ENCODE data around the gene NUPR1. TPM values are rescaled to one million over a fixed set of nuclear protein-coding genes. Genes with fewer than 3 reads are reported as not detected.

The NUPR1 gene
- total RNA-seq, 6 experiments from 2014 or later, result 31.9 to 60.3 (median 43.7) TPM

- H3K4me3 Mint-ChIP-seq, result no peak overlapping the region
- peaks cover 15% of the 10 kb centered on the region for H3K27me3 Mint-ChIP-seq (ENCODE audit: insufficient read depth)
- H3K27ac Mint-ChIP-seq, result no peak overlapping the region
- no peaks in the 10 kb centered on the region for H3K9me3 Mint-ChIP-seq
- no peak for DNase-seq
- no peaks in the 10 kb centered on the region for H3K36me3 Mint-ChIP-seq (ENCODE audit: low read depth)
- H3K4me1 Mint-ChIP-seq (ENCODE audit: low read depth), result peaks cover 3% of the 10 kb centered on the region
- no peak for TF ChIP-seq CTCF (IDR thresholded peaks at IDR 0.05)
Observed at GRCh38 chr16:28495795-28496749, 42.7 kb downstream of the NUPR1 start.

- H3K27me3 Mint-ChIP-seq (ENCODE audit: insufficient read depth), result peaks cover 15% of the 10 kb centered on the region
- H3K4me3 Mint-ChIP-seq, result no peak overlapping the region
- DNase-seq, result no peak
Observed at GRCh38 chr16:28495098-28495793, 43.5 kb downstream of the NUPR1 start.

GRCh38 chr16:28494121-28494851 is 44.5 kb downstream of the NUPR1 start, which contains the start of gene APOBR:
TSS of gene APOBR (plus strand) at chr16:28494643. CDS start at chr16:28494682, 39 bp downstream.
- peaks cover 4% of the 10 kb centered on the region for H3K4me1 Mint-ChIP-seq (ENCODE audit: low read depth)
- H3K9me3 Mint-ChIP-seq, result no peaks in the 10 kb centered on the region
- no peak for TF ChIP-seq CTCF (IDR thresholded peaks at IDR 0.05)
- no peak within 1 kb of the TSS for H3K4me3 Mint-ChIP-seq
- H3K27ac Mint-ChIP-seq, result no peak within 1 kb of the TSS
- peaks cover 15% of the 10 kb centered on the region for H3K27me3 Mint-ChIP-seq (ENCODE audit: insufficient read depth)
- no peak for DNase-seq
- H3K36me3 Mint-ChIP-seq (ENCODE audit: low read depth), result peaks cover 2% of the 10 kb centered on the region; the same call in 1 of the 2 replicates

More at GRCh38 chr16:28495098-28495793, 43.5 kb downstream of the NUPR1 start:
- Mint-ChIP-seq H3K36me3 (ENCODE audit: low read depth) (no peaks in the 10 kb centered on the region), H3K4me1 (ENCODE audit: low read depth) (peaks cover 4% of the 10 kb centered on the region), H3K27ac (no peak overlapping the region), H3K9me3 (no peaks in the 10 kb centered on the region)
- no peak for TF ChIP-seq CTCF (IDR thresholded peaks at IDR 0.05)

GRCh38 chr16:28492511-28492910 is 46.3 kb downstream of the NUPR1 start:
- H3K9me3 Mint-ChIP-seq, result no peaks in the 10 kb centered on the region
- peaks cover 4% of the 10 kb centered on the region for H3K4me1 Mint-ChIP-seq (ENCODE audit: low read depth)
- TF ChIP-seq CTCF (IDR thresholded peaks at IDR 0.05), result no peak
- H3K27me3 Mint-ChIP-seq (ENCODE audit: insufficient read depth), result peaks cover 14% of the 10 kb centered on the region
- DNase-seq, result no peak
- H3K36me3 Mint-ChIP-seq (ENCODE audit: low read depth), result peaks cover 7% of the 10 kb centered on the region; the same call in 1 of the 2 replicates
- peak overlapping the region; percentile 95 for H3K4me3 Mint-ChIP-seq
- peak overlapping the region; percentile 100 for H3K27ac Mint-ChIP-seq

- peaks cover 11% of the 10 kb centered on the region for H3K27me3 Mint-ChIP-seq (ENCODE audit: insufficient read depth)
- peaks cover 7% of the 10 kb centered on the region; the same call in 1 of the 2 replicates for H3K36me3 Mint-ChIP-seq (ENCODE audit: low read depth)
- H3K4me3 Mint-ChIP-seq, result peak within 1 kb of the TSS; percentile 95
Observed at GRCh38 chr16:28491970-28492474, 46.8 kb downstream of the NUPR1 start, which contains the start of gene CLN3. TSS of gene CLN3 (minus strand) at chr16:28492074. CDS start at chr16:28491759, 315 bp downstream.

More at GRCh38 chr16:28491970-28492474, 46.8 kb downstream of the NUPR1 start, which contains the start of gene CLN3:
- H3K4me1 Mint-ChIP-seq (ENCODE audit: low read depth), result peaks cover 4% of the 10 kb centered on the region
- peak within 1 kb of the TSS; percentile 100 for H3K27ac Mint-ChIP-seq
- TF ChIP-seq CTCF (IDR thresholded peaks at IDR 0.05), result no peak
- DNase-seq, result peak; percentile 92
- no peaks in the 10 kb centered on the region for H3K9me3 Mint-ChIP-seq
